ENCODE measurements around the gene GLRA2. TPM values are rescaled to one million over a fixed set of nuclear protein-coding genes. Genes with fewer than 3 reads are reported as not detected.

The GLRA2 gene
- total RNA-seq, 4 donors from 2014 or later = not detected

DNA sequence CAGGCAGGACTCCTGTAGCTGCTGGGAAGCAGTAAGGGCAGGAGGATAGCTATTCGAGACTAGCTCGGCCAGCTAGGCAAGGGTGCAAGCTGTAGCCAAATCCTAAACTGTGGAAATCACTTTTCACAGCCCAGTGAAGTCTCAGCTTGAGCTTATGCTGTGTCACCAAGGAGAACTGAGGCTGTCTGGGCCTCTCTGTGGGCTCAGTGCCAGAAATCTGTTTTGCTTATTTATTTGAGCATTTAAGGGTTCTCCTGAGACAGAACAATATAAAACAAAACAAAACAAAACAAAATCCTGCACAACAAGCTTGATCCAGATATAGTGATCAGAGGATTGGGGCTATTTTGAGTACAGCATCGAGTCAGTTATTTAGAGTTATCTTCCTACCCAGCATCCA is 246.1 kb downstream of the GLRA2 start:
- Histone ChIP-seq H3K36me3 (no peaks in the 10 kb centered on the region), H3K4me1 (no peaks in the 10 kb centered on the region), H3K4me3 (no peak overlapping the region), H3K27me3 (no peaks in the 10 kb centered on the region), H3K9me3 (no peaks in the 10 kb centered on the region), H3K27ac (no peak overlapping the region)
- WGBS = 49% methylated on average over 3 of the region's 3 CpGs
- DNase-seq (ENCODE audit: low spot score in 2 of 2) = no peak
- TF ChIP-seq, protein P1, sequence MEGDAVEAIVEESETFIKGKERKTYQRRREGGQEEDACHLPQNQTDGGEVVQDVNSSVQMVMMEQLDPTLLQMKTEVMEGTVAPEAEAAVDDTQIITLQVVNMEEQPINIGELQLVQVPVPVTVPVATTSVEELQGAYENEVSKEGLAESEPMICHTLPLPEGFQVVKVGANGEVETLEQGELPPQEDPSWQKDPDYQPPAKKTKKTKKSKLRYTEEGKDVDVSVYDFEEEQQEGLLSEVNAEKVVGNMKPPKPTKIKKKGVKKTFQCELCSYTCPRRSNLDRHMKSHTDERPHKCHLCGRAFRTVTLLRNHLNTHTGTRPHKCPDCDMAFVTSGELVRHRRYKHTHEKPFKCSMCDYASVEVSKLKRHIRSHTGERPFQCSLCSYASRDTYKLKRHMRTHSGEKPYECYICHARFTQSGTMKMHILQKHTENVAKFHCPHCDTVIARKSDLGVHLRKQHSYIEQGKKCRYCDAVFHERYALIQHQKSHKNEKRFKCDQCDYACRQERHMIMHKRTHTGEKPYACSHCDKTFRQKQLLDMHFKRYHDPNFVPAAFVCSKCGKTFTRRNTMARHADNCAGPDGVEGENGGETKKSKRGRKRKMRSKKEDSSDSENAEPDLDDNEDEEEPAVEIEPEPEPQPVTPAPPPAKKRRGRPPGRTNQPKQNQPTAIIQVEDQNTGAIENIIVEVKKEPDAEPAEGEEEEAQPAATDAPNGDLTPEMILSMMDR (IDR thresholded peaks at IDR 0.05) = no peak
- no peak for TF ChIP-seq EP300 (IDR thresholded peaks at IDR 0.05)
- TF ChIP-seq POLR2A (IDR thresholded peaks at IDR 0.05) = no peak
- TF ChIP-seq POLR2AphosphoS5 (IDR thresholded peaks at IDR 0.05) = no peak

DNA sequence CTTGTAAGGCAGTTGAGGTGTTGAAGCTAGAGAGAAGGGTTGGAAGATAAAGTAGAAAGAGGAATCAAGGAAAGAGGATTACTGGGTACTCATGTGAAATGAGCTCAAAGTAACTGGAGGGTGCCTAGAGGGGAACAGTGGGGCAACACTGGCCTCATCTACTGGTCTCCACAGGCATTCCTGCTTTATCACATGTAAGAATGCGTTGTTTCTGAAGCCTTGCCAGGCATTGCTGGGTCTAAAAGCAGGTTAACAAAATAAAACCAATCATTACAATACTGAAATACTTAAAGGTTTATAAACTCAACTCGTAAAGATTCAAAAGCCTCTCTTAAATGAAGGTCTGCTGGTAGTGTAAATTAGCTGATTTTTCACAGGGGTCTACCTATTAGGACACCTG is 247.6 kb downstream of the GLRA2 start:
- Histone ChIP-seq H3K4me3 (no peak overlapping the region), H3K27me3 (no peaks in the 10 kb centered on the region), H3K36me3 (no peaks in the 10 kb centered on the region), H3K9me3 (no peaks in the 10 kb centered on the region), H3K27ac (no peak overlapping the region), H3K4me1 (no peaks in the 10 kb centered on the region)
- TF ChIP-seq POLR2AphosphoS5 (IDR thresholded peaks at IDR 0.05) (no peak), POLR2A (IDR thresholded peaks at IDR 0.05) (no peak), EP300 (IDR thresholded peaks at IDR 0.05) (no peak)
- TF ChIP-seq, protein P1 (IDR thresholded peaks at IDR 0.05) = no peak
- no peak for DNase-seq (ENCODE audit: low spot score in 2 of 2)
- WGBS = 75% methylated on average over 2 of the region's 2 CpGs

DNA sequence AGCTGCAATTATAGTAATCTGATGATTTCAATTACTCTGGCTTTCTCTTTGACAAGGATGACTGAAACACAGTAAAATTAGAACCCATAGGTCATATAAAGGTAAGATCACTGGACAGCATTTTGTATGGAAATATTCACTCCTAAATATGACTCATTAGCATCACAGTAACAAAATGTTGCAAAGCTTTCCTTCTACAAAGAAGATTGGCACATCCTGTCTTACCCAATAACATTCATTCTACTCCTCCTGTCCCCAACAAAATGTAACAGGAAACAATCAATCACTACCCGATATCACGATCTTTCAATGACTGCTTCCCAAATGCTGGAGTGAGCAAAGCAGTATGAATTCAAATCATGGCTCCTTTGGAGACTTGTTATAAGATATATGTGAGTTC is 248.2 kb downstream of the GLRA2 start:
- H3K27ac ChIP-seq = no peak overlapping the region
- no peak overlapping the region for H3K4me3 ChIP-seq
- TF ChIP-seq POLR2A (IDR thresholded peaks at IDR 0.05) (no peak), EP300 (IDR thresholded peaks at IDR 0.05) (no peak), POLR2AphosphoS5 (IDR thresholded peaks at IDR 0.05) (no peak)
- TF ChIP-seq, protein P1 (IDR thresholded peaks at IDR 0.05) = no peak
- no peaks in the 10 kb centered on the region for H3K27me3 ChIP-seq
- no peaks in the 10 kb centered on the region for H3K36me3 ChIP-seq
- H3K4me1 ChIP-seq = no peaks in the 10 kb centered on the region
- no peak for DNase-seq (ENCODE audit: low spot score in 2 of 2)
- WGBS = 81% methylated on average over 2 of the region's 2 CpGs
- no peaks in the 10 kb centered on the region for H3K9me3 ChIP-seq

DNA sequence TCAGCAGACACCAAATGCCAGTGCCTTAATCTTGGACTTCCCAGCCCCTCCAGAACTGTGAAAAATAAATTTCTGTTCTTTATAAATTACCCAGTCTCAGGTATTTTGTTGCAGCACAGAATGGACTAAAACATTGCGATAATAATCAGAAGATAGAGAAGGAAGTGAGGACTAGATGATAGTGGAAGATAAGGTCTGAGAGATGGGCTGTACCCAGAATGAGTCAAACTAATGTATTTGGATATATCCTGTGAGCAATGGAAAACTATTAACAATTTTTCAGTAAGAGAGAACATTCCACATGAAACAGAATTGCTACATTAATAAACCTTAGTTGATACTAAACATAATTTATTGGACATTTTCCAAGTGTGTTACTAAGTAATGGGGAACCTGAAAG is 250.2 kb downstream of the GLRA2 start:
- TF ChIP-seq POLR2AphosphoS5 (IDR thresholded peaks at IDR 0.05) (no peak), EP300 (IDR thresholded peaks at IDR 0.05) (no peak), POLR2A (IDR thresholded peaks at IDR 0.05) (no peak)
- TF ChIP-seq, protein P1 (IDR thresholded peaks at IDR 0.05) = no peak
- H3K36me3 ChIP-seq = no peaks in the 10 kb centered on the region
- H3K4me3 ChIP-seq = no peak overlapping the region
- H3K27me3 ChIP-seq = no peaks in the 10 kb centered on the region
- H3K27ac ChIP-seq = no peak overlapping the region
- no peak for DNase-seq (ENCODE audit: low spot score in 2 of 2)
- H3K9me3 ChIP-seq = no peaks in the 10 kb centered on the region
- WGBS = 84% methylated on average over 1 of the region's 1 CpG
- H3K4me1 ChIP-seq = no peaks in the 10 kb centered on the region

All from suprapubic skin (tissue), 4 donors.